Neural cell (in vitro differentiated cells): ENCODE data around the gene MTERF1. TPM values are rescaled to one million over a fixed set of nuclear protein-coding genes. Genes with fewer than 3 reads are reported as not detected.

Experiments
- H2AFZ ChIP-seq: fragments of 200-600, 300-800 bp; sonication (generic), shearing (Covaris generic); 2 replicates; pipeline ENCODE4 v1.6.0; 2014; ENCODE audit warnings: low read depth, mild to moderate bottlenecking, antibody characterized with exemption, low read length, moderate library complexity
- H3F3A ChIP-seq: fragments of 200-600 bp; shearing (Covaris generic); 2 replicates; pipeline ENCODE4 v1.6.1; 2016; ENCODE audit warnings: mild to moderate bottlenecking, moderate library complexity, mixed read lengths, antibody characterized with exemption, low read length; ENCODE audit not compliant: insufficient read depth, poor library complexity, severe bottlenecking
- H3K27ac ChIP-seq: fragments of 200-600, 300-800 bp; sonication (generic), shearing (Covaris generic); 2 replicates; pipeline ENCODE4 v1.5.1; 2014; ENCODE audit warnings: mild to moderate bottlenecking, low read length, moderate library complexity
- H3K27me3 ChIP-seq: fragments of 300-800, 200-600 bp; sonication (generic), shearing (Covaris generic); 2 replicates; pipeline ENCODE4 v1.6.0; 2014; ENCODE audit warnings: mild to moderate bottlenecking, low read depth, low read length, moderate library complexity; ENCODE audit not compliant: insufficient read depth
- H3K36me3 ChIP-seq: fragments of 300-800, 200-600 bp; sonication (generic), shearing (Covaris generic); 2 replicates; pipeline ENCODE4 v1.5.1; 2014; ENCODE audit warnings: mild to moderate bottlenecking, antibody characterized with exemption, low read length, moderate library complexity; ENCODE audit not compliant: insufficient read depth
- H3K4me2 ChIP-seq: fragments of 300-800, 200-600 bp; sonication (generic), shearing (Covaris generic); 2 replicates; pipeline ENCODE4 v1.6.0; 2014; ENCODE audit warnings: mild to moderate bottlenecking, low read length
- H3K4me3 ChIP-seq: fragments of 300-800, 200-600 bp; sonication (generic), shearing (Covaris generic); 2 replicates; pipeline ENCODE4 v1.5.1; 2014; ENCODE audit warnings: mild to moderate bottlenecking, low read length, moderate library complexity
- H3K79me2 ChIP-seq: fragments of 200-600 bp; shearing (Covaris generic); replicated peaks from 2 replicates; pipeline ENCODE4 v1.6.0; 2014; ENCODE audit warnings: mild to moderate bottlenecking, low read length, moderate library complexity; ENCODE audit not compliant: insufficient read depth
- H3K9ac ChIP-seq: fragments of 300-800, 200-600 bp; sonication (generic), shearing (Covaris generic); 2 replicates; pipeline ENCODE4 v1.6.1; 2016; ENCODE audit warnings: mild to moderate bottlenecking, low read length, mixed read lengths
- H3K9me2 ChIP-seq: fragments of 200-600 bp; shearing (Covaris generic); 2 replicates; pipeline ENCODE4 v1.6.1; 2016; ENCODE audit warnings: mild to moderate bottlenecking, low read length, mixed read lengths; ENCODE audit not compliant: insufficient read depth
- H3K9me3 ChIP-seq: fragments of 200-600, 300-800 bp; sonication (generic), shearing (Covaris generic); 2 replicates; pipeline ENCODE4 v1.6.1; 2016; ENCODE audit warnings: mild to moderate bottlenecking, mixed run types, low read length, moderate library complexity, mixed read lengths
- H4K20me1 ChIP-seq: fragments of 200-600 bp; shearing (Covaris generic); 2 replicates; pipeline ENCODE4 v1.6.1; 2016; ENCODE audit warnings: mild to moderate bottlenecking, mixed run types; ENCODE audit not compliant: insufficient read depth
- CTCF ChIP-seq: fragments of 450-650 bp; IDR thresholded peaks from 2 replicates; pipeline ENCODE4 v1.5.1; 2014; ENCODE audit warnings: antibody characterized with exemption, mild to moderate bottlenecking, moderate library complexity; ENCODE audit not compliant: poor library complexity, severe bottlenecking
- EP300 ChIP-seq: fragments of 450-650 bp; conservative IDR thresholded peaks from 2 replicates; pipeline ENCODE4 v1.6.1; 2014; ENCODE audit warnings: antibody characterized with exemption, mild to moderate bottlenecking, moderate library complexity; ENCODE audit not compliant: poor library complexity, severe bottlenecking
- EZH2 ChIP-seq: fragments of 200-600, 300-800 bp; shearing (Covaris generic), sonication (generic); IDR thresholded peaks from 2 replicates; pipeline ENCODE4 v1.6.1; 2014; ENCODE audit warnings: antibody characterized with exemption, low read length, borderline replicate concordance, mild to moderate bottlenecking; ENCODE audit not compliant: insufficient read depth, poor library complexity, severe bottlenecking
- MXI1 ChIP-seq: fragments of 450-650 bp; conservative IDR thresholded peaks from 2 replicates; pipeline ENCODE4 v1.6.1; 2014; ENCODE audit warnings: antibody characterized with exemption, mild to moderate bottlenecking; ENCODE audit not compliant: poor library complexity, severe bottlenecking
- POLR2AphosphoS5 ChIP-seq: IDR thresholded peaks from 2 replicates; pipeline ENCODE4 v1.6.1; 2012
- RAD21 ChIP-seq: fragments of 450-650 bp; conservative IDR thresholded peaks from 2 replicates; pipeline ENCODE4 v1.6.1; 2014; ENCODE audit warnings: antibody characterized with exemption, mild to moderate bottlenecking, moderate library complexity
- REST ChIP-seq: IDR thresholded peaks from 2 replicates; pipeline ENCODE4 v1.6.1; 2012; ENCODE audit warnings: borderline replicate concordance
- SMC3 ChIP-seq: fragments of 450-650 bp; conservative IDR thresholded peaks from 2 replicates; pipeline ENCODE4 v1.6.1; 2014; ENCODE audit warnings: antibody characterized with exemption, mild to moderate bottlenecking, moderate library complexity; ENCODE audit not compliant: poor library complexity
- TAF1 ChIP-seq: IDR thresholded peaks from 2 replicates; pipeline ENCODE4 v1.6.1; 2012; ENCODE audit warnings: low read depth
- polyA plus RNA-seq: library from polyadenylated mRNA; depleted of rRNA; stranded (reverse); fragments of >200 nt; gene quantifications from 2 replicates; pipeline ENCODE4 v1.2.3, GENCODE V29; 2014

The MTERF1 gene
- polyA plus RNA-seq, 1 donor from 2014 or later = 22.9 TPM

GRCh38 chr7:91918356-91918755 is 37.9 kb upstream of the MTERF1 start:
- Histone ChIP-seq H3F3A (no peaks in the 10 kb centered on the region), H3K9me2 (no peaks in the 10 kb centered on the region), H3K9ac (no peak overlapping the region), H3K27me3 (no peaks in the 10 kb centered on the region), H3K4me2 (no peak overlapping the region), H3K4me3 (no peak overlapping the region), H2AFZ (no peak overlapping the region), H3K36me3 (no peaks in the 10 kb centered on the region), H3K79me2 (no peaks in the 10 kb centered on the region), H3K9me3 (no peaks in the 10 kb centered on the region), H3K27ac (no peak overlapping the region), H4K20me1 (no peaks in the 10 kb centered on the region)
- no peak for TF ChIP-seq TAF1
- no peak for TF ChIP-seq MXI1
- no peak for TF ChIP-seq CTCF
- no peak for TF ChIP-seq EP300
- TF ChIP-seq SMC3 = no peak
- no peak for TF ChIP-seq REST
- TF ChIP-seq RAD21 = no peak
- no peak for TF ChIP-seq POLR2AphosphoS5
- no peak for TF ChIP-seq EZH2

DNA sequence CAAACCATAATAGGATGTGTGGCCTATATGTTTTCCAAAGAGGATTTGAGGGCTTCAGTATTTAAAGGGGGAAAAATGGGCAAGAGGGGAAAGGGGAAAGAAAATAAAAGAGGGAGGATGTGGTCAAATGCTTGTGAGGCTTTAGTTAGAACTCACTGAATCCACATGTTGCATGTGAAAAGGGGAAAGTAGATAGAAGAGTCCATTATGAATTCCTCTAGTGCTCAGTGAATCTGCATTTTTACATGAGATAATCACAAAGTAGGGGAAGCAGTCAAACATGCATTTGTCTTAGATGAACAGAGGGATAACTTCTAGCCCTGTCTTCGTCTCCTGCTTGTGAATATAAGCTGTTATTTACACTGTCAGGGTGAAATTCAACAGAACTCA is 35.5 kb upstream of the MTERF1 start:
- Histone ChIP-seq H3K79me2 (no peaks in the 10 kb centered on the region), H3K9me3 (no peaks in the 10 kb centered on the region), H3K9me2 (no peaks in the 10 kb centered on the region), H4K20me1 (no peaks in the 10 kb centered on the region), H2AFZ (no peak overlapping the region), H3K4me3 (no peak overlapping the region), H3K9ac (no peak overlapping the region), H3K36me3 (no peaks in the 10 kb centered on the region), H3K27me3 (no peaks in the 10 kb centered on the region), H3F3A (no peaks in the 10 kb centered on the region), H3K4me2 (no peak overlapping the region), H3K27ac (no peak overlapping the region)
- TF ChIP-seq RAD21 (no peak), TAF1 (no peak), CTCF (no peak), SMC3 (no peak), EZH2 (no peak), REST (no peak), MXI1 (no peak), EP300 (no peak)
